CD4-positive, alpha-beta T cell treated with Interleukin-6 at 100 ng/mL for 8 hours (primary cell): ENCODE measurements around the gene U2AF1L4.

Source experiments
- DNase-seq: peaks from one replicate; pipeline ENCODE4 v3.0.0-alpha.2; 2020; ENCODE audit warnings: mixed read lengths, low spot score

The U2AF1L4 gene

GRCh38 chr19:35757231-35757748 is 12.1 kb upstream of the U2AF1L4 start:
- DNase-seq: no peak

DNA sequence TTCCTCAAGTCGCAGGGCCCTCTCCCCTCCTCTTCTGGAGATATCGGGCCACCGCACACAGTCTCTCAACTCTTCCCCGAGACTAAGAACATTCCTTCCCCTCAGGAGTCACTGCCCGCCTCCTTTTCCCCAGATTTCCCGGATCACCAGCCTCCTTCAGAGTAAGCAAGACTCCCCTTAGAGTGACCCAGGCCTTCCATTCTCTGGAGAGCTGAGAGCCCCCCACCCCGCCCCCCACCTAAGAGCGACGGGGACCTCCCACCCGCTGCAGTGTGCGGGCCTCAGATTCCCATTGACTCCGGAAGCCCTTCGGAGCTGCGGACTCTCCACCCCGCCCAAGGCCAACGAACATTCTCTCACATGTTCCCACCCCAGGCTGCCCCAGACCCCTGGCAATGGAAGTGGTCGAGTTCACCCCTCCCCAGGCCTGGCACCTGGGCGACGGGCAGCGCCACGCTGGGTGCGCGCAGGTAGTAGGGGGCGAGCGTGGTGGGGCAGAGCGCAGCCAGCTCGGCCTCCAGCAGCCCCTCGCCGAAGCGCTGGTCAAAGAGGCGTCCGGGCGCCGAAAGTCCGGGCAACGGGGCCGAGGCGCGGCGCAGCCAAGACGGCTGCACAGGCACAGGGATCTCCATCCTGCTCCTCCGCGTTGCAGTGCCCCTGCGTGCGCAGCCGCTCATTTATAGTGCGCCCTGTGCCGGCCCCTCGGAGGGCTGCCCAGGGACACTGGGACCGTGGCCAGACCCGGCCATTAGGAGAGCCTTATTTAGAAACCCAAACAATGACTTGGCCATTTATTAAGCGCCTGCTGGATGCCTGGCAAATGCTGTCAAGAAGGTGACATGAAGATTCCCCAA is 11.4 kb upstream of the U2AF1L4 start, which contains the start of gene HSPB6:
HSPB6 (minus strand) TSS at position 653 of the 854 bp plus-strand sequence; CDS start at position 632, 21 bp downstream.
- no peak for DNase-seq

GRCh38 chr19:35755550-35756376 is 10.5 kb upstream of the U2AF1L4 start:
- peak; percentile 53 for DNase-seq

DNA sequence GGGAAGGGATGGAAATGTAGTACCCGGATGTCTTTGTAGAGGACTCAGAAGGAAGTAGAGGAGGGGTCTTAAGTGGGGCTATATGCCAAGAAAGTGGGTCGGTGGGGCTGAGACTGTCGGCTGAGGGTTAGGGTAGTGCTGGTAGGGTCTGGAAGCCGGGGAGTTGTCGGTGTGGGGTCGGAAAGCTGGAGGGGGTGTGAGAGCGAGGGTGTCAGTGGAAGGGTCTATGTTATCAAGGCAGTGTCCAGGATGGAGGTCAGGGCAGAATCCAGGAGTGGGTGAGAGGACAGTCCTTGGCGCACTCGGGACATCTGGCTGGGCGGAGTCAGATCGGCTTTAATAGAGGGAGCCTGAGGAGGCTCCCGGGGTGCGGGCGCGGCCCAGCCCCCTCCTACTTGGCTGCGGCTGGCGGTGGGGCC is 9.9 kb upstream of the U2AF1L4 start:
- no peak for DNase-seq

DNA sequence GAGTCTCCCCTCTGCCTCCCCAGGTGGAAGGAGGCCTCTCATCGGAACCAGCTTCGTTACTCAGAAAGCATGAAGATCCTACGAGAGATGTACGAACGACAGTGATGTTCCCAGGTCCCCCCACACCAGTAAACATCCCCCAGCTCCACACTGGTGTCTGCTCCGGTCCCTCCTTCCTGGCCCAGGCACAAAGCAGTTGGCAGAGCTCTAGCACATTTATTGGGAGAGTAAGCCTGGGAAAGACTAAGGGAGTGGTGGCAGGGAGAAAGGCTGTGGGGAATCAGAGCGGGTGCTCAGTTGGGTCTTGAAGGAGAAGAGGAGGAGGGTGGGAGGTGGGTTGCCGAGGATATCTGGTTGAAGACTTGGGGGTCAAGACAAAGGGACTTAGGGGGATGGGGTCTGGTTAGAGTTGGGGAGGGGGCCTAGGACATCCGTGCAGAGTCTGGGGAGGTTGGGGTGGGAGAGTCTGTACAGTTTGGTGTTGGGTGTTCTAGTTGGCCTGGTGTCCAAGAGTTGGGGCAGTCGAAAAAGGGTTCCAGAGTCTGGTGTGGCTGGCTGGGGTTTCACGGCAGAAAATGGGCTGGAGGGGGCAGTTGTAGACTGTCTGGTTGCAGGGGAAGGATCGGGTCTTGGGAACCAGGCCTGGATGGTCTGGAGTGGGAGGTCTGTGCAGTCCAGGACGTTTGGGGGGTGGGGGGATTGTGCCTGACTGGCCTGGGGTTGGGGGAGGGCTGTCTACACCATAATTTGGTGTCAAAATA is 9.3 kb upstream of the U2AF1L4 start:
- DNase-seq: no peak

DNA sequence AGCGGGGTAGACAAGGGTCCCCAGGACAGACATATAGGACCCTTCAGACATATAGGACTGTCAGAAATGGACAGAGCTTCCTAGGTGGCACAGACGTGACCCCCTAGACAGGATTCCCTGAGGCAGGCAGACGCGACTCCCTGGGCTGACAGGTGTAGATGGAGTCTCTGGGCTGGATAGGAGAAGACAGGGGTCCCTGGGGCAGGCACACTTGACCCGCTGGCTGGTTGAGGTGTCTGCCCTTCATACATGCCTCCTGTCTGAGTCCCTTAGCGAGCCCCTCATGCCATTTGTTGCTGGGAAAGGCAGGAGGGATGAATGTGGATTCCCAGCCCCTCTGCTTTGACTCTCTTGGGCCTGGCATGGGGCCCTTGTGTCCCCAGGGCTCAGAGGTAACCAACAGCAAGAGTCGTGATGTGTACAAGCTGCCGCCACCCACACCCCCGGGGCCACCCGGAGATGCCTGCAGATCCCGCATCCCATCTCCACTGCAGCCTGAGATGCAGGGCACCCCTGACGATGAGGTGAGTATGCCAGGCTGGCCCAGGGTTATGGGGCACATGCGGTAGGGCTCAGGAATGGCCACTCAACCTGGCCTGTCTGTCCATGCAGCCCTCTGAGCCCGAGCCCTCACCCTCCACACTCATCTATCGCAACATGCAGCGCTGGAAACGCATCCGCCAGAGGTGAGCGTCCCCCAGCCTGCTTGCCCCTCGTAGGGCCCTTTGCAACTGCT is 8.6 kb upstream of the U2AF1L4 start:
- no peak for DNase-seq

GRCh38 chr19:35752746-35753350 is 7.6 kb upstream of the U2AF1L4 start:
- no peak for DNase-seq

- DNase-seq: no peak
Observed at GRCh38 chr19:35751839-35752745, 6.9 kb upstream of the U2AF1L4 start.

DNA sequence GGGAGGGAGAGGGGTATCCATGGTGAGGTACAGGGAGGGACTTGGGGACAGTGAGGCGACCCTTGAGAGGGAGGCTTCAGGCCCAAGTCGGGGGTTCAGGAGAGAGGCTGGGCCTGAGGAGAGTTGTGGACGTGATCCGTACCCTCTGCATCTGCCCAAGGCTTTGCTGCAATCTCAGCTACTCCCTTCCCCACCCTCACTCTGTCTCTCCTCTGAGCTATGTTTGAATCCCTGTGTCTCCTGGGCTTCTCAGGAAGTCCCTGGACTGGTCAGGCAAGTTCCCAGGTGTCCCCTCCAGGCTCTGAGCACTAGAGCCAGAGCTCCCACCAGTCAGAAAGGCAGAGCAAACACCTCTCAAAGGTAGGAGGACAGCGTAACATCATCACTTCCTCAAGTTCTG is 4.9 kb upstream of the U2AF1L4 start:
- no peak for DNase-seq

DNA sequence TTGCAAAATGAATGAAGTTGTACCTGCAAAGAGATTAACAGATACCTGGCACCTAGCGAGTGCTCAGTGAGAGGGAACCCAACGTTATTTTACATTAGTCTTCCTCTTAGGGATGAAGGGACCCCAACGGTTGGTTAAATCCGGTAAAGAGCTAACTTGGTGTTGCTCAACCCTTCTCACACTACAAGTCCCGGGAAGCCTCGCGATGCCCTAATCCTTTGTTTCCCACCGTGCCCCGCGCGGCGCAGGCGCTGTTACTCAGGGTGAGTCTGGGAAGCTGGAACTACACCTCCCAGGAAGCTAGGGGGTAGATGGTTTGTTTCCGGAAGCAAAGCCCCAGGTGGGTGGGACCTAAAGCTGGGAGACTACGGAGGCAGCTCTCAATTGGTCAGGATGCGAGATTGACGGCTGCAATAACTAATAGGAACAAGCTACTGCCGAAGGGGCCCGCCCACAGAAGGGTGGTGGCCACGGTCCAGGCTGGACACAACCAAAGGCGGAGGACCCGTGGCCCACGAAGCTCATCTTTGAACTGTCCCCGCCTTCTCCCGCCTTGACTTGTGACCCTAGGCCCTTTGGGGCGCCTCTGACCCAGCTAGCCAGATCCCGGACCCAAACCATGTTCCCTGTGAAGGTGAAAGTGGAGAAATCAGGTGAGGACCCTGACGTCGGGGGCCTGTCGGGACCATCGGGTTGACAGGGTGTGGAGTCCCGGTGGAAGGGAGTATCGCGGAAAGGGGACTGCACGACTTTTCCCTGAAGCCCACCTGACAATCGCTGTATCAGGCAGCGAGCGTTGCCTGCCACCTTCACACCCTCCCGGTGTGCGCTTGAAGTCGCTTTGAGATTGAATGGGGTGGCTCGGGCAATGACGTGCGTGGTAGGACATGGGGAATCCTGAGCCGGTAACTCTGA is 3.1 kb upstream of the U2AF1L4 start, which contains the start of gene LIN37:
LIN37 (plus strand) TSS at position 471 of the 915 bp plus-strand sequence; CDS start at position 620, 149 bp downstream.
- DNase-seq: peak; percentile 99

DNA sequence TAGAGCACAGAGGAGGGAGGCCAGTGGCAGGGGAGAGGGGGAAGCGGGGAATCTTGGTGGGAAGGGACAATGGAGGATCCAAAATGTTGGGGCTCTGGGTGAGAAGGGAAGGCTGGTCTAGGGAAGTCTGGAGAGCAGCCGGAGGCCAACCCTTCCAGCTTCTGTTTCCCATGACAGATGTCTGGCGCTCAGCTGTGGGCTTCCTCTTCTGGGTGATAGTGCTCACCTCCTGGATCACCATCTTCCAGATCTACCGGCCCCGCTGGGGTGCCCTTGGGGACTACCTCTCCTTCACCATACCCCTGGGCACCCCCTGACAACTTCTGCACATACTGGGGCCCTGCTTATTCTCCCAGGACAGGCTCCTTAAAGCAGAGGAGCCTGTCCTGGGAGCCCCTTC is 1.3 kb upstream of the U2AF1L4 start:
- no peak for DNase-seq

GRCh38 chr19:35746087-35746462 is 857 bp upstream of the U2AF1L4 start:
- DNase-seq: no peak

DNA sequence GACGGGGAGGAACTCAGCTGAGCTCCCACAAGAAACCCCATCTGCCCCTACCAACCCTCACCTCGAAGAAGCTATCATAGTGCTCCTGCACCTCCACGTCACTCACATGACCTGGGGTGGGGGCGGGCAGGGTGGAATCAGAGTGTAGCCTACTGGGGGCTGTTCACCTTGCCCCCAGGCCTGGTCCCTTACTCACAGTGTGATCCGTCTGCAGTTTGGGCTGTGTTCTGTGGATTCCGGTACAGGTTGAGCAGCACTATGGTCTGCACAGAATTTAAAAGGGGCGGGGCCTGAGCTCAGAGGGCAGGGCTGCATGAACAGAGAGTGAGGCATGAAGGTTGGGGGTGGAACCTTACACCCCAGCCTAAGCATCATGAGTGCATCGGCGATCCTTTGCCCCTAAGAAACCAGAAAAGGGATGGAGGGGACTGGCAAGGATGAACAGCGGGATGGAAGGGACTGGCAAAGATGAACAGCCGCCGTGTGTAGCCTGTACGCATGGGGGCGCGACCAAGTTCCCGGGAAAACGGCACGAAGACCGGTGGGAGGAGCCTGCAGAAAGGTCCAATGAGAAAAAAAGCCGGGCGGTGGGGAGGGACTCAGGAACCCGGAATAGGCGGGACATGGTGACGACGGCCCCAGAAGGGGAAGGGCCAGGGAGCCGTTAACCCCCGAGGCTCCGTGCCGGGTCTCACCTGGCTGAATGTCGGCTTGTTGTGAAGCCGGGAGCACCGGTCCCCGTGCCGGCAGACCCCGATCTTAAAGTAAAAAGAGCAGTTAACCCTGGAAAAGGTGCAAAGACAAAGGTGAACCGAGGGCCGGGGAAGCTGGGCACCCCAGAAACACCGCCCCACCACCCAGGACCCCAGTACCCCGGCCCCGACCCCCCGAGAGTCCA is 539 bp downstream of the U2AF1L4 start:
- peak; percentile 96 for DNase-seq

DNA sequence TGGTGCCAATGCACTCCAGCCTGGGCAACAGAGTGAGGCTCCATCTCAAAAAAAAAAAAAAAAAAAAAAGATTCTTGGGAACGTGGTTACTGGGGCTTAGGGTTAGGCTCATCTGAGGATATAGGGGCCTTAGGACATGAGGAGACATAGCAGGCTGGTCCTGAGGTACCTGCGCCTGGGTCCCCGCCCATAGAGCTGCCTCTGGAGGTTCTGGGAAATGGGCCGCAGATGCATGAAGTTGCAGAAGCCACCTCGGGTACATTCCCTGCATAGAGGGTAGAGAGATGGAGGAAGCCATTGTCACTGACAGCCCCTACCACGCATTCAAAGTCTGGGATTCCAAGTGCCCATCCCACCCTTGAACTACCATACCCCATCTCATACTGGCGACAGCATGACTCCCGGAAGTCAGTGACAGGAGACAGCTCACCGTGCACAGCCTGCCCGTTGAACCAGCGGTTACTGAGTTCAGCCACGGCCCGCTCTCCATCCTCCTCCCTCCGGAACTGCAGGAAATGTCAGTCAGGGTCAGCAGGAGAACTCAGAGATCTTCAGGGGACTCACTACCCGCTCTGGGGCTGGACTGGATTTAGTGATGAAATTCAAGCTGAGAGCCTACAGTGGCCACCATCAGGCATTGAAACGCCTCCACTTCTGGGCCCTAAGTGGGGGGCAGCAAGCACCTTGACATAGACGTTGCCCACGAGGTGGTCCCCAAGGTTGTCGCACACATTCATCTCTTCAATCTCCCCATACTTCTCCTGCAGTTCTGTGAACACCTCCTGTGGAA is 1.4 kb downstream of the U2AF1L4 start:
- DNase-seq: no peak

- peak; percentile 73 for DNase-seq
Observed at GRCh38 chr19:35742121-35742724, 3.0 kb downstream of the U2AF1L4 start, which contains the start of gene IGFLR1. Gene IGFLR1, minus strand, starts transcription at chr19:35742452. Its CDS starts 1,272 bp downstream, at chr19:35741180.

DNA sequence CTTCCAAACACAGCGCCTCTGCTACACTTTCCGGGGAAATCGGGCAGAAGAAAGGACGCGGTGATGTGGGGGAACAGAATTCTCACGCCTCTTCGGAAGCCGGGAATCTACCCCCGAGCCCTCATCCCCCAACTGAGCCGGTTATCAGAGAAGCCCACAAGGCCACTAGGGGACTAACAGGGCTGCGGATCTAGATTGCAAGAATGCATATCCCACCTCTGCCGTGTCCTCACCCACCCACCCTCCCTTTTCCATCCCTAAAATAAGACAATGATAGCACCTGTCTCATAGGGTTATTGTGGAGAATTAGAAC is 4.1 kb downstream of the U2AF1L4 start:
- no peak for DNase-seq
